HG03139 (cell line): ENCODE data around the gene ERVFRD-1.

Experiments
- ATAC-seq: cut with Tn5 transposase; IDR thresholded peaks from one replicate; pipeline ENCODE4 v1.9.1; 2021; ENCODE audit not compliant: unreplicated experiment

ERVFRD-1 gene, protein sequence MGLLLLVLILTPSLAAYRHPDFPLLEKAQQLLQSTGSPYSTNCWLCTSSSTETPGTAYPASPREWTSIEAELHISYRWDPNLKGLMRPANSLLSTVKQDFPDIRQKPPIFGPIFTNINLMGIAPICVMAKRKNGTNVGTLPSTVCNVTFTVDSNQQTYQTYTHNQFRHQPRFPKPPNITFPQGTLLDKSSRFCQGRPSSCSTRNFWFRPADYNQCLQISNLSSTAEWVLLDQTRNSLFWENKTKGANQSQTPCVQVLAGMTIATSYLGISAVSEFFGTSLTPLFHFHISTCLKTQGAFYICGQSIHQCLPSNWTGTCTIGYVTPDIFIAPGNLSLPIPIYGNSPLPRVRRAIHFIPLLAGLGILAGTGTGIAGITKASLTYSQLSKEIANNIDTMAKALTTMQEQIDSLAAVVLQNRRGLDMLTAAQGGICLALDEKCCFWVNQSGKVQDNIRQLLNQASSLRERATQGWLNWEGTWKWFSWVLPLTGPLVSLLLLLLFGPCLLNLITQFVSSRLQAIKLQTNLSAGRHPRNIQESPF

DNA sequence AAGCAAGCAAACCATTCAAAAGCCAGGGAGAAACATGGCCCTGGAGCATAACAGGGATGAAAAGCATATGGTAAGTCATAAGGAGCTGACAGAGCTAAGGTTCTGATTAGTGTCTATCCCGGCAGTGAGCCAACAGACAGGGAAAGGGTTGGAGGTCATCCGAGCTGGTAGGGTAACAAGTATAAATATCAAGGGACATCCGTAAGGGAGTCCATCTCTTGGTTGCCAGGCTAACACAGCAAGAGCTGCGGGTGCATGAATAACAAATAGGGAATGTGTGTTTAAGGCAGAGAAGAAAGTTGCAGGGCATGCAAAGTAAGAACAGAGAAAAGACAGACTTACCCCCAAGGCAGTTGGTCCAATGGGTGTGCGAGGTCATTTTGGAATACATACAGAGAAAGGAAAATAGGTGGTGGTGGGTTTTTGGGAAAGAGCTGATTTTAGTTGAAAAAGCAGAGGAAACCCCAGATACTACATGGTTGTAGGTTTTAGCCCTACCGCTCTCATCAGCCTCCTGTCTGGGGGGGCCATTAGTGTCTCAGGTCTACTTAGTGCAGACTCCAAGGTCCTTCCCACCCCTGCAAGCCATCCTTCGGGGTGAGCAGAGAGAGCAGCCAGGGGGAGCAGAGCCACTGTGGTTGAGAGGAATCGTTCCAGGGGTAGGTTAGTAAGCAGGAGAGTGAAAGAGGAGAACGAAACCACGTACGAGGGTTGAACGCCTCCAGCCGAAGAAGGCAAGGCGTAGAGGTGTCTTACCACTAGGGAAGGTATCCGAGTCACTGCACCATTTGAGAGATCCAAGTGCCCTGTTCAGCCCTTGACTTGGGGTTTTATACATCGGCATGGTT lies at the start of gene ERVFRD-1:
TSS of gene ERVFRD-1 (minus strand) at position 805 of the 848 bp plus-strand sequence. CDS start 6,415 bp downstream, outside the sequence.
- no peak for ATAC-seq

DNA sequence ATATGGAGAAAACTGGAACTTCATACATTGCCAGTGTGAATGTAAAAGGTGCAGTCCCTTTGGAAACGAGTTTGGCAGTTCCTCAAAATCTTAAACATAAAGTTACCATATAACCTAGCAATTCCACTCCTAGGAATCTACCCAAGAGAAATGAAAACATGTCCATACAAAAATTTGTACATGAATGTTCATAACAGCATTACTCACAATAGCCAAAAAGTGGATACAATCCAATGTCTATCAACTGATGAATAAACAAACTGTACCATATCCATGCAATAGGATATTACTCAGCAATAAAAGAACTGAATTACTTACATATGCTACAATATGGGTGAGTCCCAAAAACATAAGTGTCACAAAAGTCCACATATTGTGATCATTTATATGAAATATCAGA lies 48.7 kb upstream of the ERVFRD-1 start:
- no peak for ATAC-seq

DNA sequence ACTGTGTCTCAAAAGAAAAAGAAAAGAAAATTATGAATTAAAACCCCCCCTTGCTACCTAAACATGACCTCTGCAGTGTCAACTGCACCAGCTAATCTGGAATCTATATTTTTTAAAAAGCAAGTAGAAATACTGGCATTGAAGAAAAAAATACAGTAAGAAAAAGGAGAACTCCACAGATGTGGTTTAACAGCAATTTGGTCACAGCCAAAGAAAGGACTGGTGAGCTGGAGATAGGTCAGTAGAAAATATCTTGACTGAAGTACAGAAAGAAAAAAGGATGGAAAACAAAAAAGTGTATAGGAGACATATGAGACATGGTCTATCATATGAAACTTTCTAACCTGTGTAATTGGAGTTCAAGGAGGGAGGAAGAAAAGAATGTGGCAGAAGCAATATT lies 44.1 kb upstream of the ERVFRD-1 start:
- ATAC-seq, result no peak

DNA sequence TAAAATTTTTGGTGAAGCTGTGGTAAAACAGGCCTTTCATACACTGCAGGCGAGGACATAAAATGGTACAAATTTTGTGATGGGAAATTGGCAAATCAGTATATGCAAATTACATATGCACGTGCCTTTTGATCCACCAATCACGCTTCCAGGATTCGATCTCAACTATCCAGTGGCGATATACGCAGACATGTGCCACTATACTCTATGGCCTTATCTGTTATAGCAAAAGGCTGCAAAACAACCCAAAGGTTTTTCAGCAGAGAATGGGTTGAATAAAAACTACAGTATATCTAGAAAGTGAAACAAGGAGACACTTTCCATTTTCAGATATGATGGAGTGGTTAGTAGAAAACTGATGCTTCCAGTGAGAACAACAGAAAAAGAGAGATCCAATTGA lies 41.9 kb upstream of the ERVFRD-1 start:
- no peak for ATAC-seq

DNA sequence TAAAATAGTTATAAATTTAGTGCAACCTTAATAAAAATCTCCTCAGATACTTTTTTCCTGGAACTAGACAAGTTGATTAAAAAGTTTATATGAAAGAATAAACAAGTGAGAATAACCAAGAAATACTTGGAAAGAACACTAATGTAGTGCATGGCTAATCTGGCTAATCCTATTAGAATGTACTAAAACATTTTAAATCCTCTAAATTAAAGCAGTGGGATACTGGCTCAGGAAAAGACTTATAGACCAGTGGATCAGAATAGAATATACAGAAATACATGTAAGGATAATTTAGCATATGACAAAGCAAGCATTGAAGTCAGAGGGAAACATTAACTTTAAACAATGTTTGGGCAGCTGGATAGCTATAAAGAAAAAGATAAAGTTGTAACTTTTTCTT lies 41.1 kb upstream of the ERVFRD-1 start:
- no peak for ATAC-seq

DNA sequence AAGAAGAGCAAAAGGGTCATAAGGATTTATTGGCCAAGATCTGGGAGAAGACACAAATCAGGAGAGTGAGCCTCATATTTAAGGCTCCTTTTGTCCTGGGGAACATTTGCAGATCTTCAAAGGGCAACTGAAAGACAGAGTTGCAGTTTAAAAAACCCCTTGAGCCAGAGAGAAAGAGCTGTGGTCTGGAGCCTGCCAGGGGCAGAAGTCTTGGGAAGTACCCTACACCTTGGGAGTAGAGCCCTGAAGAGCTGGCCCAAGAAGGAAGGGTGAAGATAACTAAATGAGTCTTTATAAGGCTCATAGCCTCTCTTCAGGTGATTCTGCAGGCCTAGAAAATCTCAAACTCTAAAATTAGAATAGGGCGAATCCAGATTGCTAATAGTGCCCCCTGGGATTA lies 40.0 kb upstream of the ERVFRD-1 start:
- no peak for ATAC-seq

DNA sequence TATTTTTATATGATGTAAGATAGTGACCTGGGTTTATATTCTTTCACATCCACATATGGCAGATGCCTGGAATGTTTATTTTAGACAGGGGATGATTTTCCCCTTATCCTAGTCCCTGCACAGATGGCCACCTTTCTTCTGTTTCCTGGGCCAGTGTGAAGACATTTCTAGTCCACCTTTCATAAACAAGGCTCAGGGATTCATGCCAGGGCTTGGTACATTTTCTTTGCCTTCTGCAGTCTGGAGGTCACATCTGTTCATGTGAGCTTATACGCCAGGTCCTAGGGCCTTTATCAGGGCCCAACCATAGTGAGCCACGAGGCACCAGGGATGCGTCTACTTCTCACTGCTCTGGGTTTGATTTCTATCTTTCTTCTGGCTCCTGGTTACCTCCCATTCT lies 38.0 kb upstream of the ERVFRD-1 start:
- no peak for ATAC-seq

DNA sequence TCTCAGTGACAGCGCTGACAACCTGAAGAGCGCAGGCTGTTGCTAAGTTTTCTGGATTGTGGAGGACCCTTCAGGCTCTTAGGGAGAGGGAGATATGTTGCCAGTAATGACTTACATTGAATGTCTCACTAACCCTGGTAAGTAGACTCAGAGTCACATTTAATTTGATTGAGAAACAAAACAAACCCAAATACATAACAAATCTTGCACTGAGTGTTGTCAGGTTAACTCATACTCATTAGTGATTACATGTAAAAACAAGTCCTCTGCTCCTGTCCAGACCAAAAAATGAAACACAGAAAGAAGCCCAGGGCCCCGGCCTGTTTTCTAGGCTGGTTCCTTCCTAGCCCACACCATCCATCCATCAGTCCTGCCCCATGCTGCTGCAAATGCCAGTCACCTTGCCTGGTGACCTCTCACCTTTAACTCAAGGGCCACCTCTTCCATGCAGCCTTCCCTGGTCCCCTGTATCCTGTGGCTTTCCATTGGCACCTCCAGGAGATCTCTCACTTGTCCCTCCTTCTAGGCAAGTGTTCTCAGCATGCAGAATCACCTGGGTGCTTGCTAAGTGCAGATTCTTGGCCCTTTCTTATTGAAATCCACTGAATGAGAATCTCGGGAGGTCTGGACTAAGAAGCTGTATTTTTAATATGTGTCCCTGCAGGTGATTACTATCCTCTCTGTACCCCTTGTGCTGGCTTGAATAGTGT lies 34.7 kb upstream of the ERVFRD-1 start:
- no peak for ATAC-seq

DNA sequence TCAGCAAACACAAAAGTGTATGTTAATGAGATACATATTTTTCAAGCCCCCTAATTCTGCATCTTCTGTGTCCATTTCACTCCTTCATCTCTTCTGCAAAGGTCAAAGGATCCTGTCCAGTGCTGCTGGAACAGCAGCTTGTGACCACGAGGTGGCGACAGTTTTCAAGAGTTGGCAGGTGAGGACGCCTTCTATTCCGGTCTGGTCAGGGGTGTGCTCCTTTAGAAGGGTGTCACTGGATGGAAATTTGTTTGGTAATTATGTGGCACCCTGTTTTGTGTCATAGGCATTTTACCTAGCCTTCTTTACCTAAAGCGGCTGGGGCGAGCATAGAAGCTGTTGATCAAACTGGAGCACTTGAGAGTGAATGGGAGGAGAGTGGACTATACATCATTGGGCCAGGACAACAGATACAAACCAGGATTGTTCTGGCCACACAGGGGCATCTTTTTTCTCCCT lies 32.9 kb upstream of the ERVFRD-1 start:
- peak; percentile 86 for ATAC-seq

DNA sequence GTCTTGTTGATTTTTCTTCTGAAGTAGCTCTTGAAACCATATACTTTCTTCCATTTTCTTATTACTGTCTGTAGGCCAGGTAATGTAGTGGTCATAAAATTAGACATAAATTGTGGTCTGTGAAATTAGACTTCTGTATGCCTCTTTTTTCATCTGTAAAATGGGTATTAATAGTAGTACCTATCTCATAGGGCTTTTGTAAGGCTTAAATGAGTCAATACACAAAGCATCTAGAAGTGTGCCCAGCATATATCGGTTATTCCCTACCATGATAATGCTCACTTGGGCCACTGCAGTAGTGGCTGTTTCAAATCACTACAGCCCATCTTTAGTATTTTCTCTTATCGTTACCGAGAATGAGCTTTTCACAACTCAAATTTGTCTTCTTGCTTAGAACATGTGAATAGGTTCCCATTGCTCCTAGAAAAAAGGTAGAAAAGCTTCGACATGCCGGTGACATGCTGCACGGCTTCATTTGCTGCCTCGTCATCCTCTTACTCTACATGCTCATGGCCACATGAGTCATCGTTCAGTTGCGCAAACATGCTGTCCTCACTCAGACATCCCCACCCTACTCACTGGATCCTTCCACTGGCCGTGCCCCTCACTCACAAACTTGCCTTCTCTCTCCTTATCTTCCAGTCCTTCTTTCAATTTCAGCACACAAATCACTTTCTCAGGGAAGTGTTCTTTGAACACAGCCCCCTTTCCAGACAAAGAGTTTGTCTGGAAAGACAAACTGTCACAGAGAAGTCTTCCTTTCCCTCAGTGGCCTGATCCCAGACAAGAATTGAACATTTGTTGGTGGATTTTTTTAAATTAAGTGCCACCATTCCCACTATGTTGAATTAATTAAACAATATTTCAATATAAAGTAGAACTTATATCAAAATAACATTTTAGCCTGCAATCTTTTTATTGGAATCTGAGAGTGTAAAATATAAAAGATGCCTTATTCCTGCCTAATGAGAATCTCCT lies 32.2 kb upstream of the ERVFRD-1 start:
- ATAC-seq, result no peak

DNA sequence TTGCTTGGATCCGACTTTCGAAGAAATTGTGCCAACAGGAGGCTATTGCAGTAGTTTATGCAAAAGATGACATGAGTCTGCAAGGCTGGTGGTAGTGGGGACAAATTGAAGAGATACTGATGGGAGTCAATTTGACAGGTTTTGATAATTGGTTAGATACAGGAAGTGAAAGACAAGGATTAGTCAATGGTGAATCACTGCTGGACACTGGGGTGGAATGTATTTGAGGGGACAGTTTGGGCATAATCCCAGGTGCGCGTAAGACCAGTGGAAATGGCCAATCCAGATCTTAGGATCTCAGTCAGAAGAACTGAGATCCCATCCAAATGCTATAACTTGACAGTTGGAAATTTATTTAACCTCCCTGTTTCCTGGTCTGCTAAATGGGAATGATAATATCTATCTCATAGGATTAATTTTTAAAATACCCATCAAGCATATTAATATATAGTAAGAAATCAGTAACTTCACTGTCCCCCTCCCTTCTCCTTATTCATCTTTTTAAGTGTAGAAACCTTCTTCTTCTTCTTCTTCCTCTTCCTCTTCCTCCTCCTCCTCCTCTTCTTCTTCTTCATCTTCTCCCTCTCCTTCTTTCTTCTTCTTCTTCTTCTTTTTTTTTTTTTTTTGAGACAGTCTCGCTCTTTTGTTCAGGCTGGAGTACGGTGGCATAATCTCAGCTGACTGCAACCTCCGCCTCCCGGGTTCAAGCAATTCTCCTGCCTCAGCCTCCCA lies 30.9 kb upstream of the ERVFRD-1 start:
- ATAC-seq, result no peak

DNA sequence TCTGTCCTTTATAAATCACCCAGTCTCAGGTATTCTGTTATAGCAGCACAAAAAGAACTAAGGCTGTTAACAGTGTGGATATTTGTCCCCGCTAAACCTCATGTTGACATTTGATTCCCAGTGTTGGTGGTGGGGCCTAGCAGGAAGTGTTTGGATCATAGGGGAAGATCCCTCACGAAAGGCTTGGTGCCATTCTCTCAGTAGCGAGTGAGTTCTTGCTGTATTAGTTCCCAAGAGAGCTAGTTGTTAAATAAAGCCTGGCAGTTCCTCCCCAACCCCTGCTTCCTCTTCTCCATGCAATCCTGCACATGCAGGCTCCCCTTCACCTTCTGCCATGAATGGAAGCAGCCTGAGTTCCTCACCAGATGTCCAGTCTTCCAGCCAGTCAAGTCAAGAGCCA lies 29.8 kb upstream of the ERVFRD-1 start:
- ATAC-seq, result no peak

DNA sequence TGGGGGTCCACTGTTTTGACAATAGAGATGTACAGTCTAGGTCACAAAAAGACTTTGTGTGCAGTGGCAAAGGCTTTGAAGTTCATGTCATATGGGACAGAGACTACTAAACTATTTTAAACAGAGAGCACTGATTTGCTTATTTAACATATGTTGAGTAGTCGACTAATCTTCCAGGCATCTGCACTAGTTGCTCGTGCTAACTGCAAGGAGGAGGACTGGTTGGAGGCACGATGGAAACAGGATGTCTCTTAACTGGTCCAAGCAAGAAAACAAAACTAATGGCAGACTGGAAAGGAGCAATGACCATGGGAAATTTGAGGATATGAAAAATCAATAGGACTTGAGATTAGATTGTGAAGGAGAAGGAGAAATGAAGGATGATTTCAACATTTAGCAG lies 28.5 kb upstream of the ERVFRD-1 start:
- no peak for ATAC-seq

DNA sequence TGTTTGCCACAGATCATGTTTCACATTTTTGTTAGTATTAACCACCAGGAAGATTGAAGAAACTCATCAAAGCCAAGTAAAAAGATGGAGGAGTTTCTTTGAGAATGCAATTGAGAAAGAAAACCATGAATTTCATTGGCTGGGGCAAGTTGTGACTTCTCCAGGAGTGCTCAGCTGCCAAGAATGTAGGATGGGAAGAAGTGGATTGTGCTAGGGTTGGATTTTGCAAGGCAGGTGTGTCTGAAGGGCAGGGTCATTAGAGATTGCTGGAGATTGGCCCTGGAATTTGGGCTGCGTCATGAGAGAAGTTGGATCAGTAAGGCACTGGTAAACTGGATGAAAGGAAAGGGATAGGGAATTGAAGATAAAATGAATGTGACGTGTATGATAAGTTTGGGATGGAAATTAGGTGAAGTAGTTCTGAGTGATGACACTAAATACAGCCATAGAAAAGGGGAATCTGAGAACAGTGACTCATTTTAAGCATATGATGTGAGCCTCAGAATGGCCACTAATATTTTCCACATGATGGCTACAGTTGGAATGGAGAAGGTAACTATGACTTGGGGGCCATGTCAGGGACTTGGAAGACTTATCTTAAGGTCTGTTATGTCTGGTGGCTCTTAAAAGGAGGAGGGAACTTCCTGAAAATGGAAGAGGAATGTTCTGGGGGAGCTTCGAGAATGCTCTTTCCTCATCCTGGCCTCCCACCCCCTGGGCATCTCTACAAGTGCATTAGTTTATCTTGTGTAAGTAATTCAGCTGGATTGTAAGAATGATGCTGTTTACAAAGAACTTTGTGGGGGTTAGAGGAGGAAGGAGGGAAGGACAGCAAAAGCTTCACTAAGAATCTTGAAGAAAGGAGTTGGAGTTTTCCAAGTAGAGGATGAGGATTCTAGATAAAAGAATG lies 27.8 kb upstream of the ERVFRD-1 start:
- no peak for ATAC-seq

DNA sequence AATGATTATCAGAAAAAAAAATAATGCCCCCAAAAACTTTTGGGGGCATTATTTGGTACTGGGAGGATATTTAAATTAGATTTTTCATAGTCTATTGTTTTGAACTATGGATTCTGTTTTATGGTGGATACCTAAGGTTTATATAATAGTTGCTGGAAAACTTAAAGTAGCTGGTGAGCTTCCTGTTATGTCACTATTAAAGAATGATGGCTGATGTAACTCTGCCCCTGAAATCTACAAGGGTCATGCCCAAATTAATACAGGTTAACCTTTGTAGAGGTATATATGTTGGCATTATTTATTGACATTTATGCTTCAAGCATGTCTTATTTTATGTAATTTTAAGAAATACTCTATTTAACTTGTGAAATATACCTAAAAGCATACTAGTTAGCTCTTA lies 25.3 kb upstream of the ERVFRD-1 start:
- ATAC-seq, result no peak

DNA sequence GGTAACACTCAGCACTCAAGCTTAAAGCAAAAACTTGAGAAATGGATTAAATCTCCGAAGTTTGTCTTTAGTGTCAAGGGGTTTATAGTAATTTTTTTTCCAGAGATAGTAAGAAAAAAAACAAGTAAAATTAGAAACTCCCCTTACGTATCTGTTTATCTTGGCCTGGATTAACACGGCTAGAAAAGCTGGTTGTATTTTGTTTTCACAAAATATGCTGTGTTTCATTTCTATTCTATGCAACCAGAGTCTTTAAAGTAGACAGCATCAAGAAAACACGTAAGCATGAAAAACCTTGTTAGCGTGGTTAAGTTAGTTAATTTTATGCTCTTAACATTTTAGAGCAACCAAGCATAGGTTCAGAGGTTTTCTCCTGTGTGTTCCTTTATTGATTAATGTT lies 21.8 kb upstream of the ERVFRD-1 start:
- no peak for ATAC-seq

DNA sequence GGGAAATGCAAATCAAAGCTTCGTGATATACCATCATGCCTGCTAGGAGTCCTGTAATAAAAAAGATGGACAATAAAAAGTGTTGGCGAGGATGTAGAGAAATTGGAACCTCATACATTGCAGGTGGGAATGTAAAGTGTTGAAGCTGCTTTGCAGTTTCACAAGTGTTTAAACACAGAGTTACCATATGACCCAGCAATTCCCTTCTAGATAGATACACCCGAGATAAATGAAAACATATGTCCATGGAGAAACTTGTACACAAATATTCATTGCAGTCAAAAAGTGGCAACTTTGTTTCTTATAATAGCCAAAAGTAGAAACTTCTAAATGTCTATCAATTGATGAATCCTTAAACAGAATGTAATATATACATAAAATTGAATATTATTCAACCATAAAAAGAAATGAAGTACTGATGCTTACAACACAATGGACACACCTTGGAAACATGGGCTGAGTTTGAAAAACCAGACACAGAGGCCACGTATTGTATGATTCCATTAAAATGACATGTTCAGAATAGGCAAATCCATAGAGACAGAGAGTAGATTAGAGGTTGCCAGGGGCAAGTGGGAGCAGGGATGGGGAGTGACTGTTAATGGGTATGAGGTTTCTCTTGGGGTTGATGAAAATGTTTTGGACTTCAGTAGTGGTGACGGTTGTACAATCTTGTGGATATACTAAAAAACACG lies 20.8 kb upstream of the ERVFRD-1 start:
- no peak for ATAC-seq

DNA sequence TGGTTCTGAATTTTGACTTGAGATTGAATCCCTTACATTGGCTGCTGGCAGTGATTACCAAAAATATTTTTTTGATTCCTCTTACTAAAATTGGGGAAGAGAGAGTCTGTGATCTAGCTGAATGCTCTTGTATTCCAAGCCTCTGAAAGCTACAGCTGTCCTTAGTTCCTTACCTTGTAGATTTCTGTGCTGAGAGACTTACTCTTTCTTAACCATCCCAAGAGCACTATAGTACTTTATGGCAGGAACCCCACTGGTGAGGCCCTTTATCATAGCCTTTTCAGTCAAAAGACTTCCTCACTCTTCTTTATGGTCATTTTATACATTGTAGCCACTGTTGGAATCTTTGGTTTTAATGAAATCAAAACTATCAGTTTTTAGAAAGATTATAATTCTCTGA lies 19.1 kb upstream of the ERVFRD-1 start:
- no peak for ATAC-seq
